Neural cell (in vitro differentiated cells): ENCODE measurements around the gene AOC2. TPM values are rescaled to one million over a fixed set of nuclear protein-coding genes. Genes with fewer than 3 reads are reported as not detected.

Source experiments
- H2AFZ ChIP-seq: fragments of 200-600, 300-800 bp; sonication (generic), shearing (Covaris generic); 2 replicates; pipeline ENCODE4 v1.6.0; 2014; ENCODE audit warnings: low read depth, mild to moderate bottlenecking, antibody characterized with exemption, low read length, moderate library complexity
- H3F3A ChIP-seq: fragments of 200-600 bp; shearing (Covaris generic); 2 replicates; pipeline ENCODE4 v1.6.1; 2016; ENCODE audit warnings: mild to moderate bottlenecking, moderate library complexity, mixed read lengths, antibody characterized with exemption, low read length; ENCODE audit not compliant: insufficient read depth, poor library complexity, severe bottlenecking
- H3K27ac ChIP-seq: fragments of 200-600, 300-800 bp; sonication (generic), shearing (Covaris generic); 2 replicates; pipeline ENCODE4 v1.5.1; 2014; ENCODE audit warnings: mild to moderate bottlenecking, low read length, moderate library complexity
- H3K27me3 ChIP-seq: fragments of 300-800, 200-600 bp; sonication (generic), shearing (Covaris generic); 2 replicates; pipeline ENCODE4 v1.6.0; 2014; ENCODE audit warnings: mild to moderate bottlenecking, low read depth, low read length, moderate library complexity; ENCODE audit not compliant: insufficient read depth
- H3K36me3 ChIP-seq: fragments of 300-800, 200-600 bp; sonication (generic), shearing (Covaris generic); 2 replicates; pipeline ENCODE4 v1.5.1; 2014; ENCODE audit warnings: mild to moderate bottlenecking, antibody characterized with exemption, low read length, moderate library complexity; ENCODE audit not compliant: insufficient read depth
- H3K4me2 ChIP-seq: fragments of 300-800, 200-600 bp; sonication (generic), shearing (Covaris generic); 2 replicates; pipeline ENCODE4 v1.6.0; 2014; ENCODE audit warnings: mild to moderate bottlenecking, low read length
- H3K4me3 ChIP-seq: fragments of 300-800, 200-600 bp; sonication (generic), shearing (Covaris generic); 2 replicates; pipeline ENCODE4 v1.5.1; 2014; ENCODE audit warnings: mild to moderate bottlenecking, low read length, moderate library complexity
- H3K79me2 ChIP-seq: fragments of 200-600 bp; shearing (Covaris generic); replicated peaks from 2 replicates; pipeline ENCODE4 v1.6.0; 2014; ENCODE audit warnings: mild to moderate bottlenecking, low read length, moderate library complexity; ENCODE audit not compliant: insufficient read depth
- H3K9ac ChIP-seq: fragments of 300-800, 200-600 bp; sonication (generic), shearing (Covaris generic); 2 replicates; pipeline ENCODE4 v1.6.1; 2016; ENCODE audit warnings: mild to moderate bottlenecking, low read length, mixed read lengths
- H3K9me2 ChIP-seq: fragments of 200-600 bp; shearing (Covaris generic); 2 replicates; pipeline ENCODE4 v1.6.1; 2016; ENCODE audit warnings: mild to moderate bottlenecking, low read length, mixed read lengths; ENCODE audit not compliant: insufficient read depth
- H3K9me3 ChIP-seq: fragments of 200-600, 300-800 bp; sonication (generic), shearing (Covaris generic); 2 replicates; pipeline ENCODE4 v1.6.1; 2016; ENCODE audit warnings: mild to moderate bottlenecking, mixed run types, low read length, moderate library complexity, mixed read lengths
- H4K20me1 ChIP-seq: fragments of 200-600 bp; shearing (Covaris generic); 2 replicates; pipeline ENCODE4 v1.6.1; 2016; ENCODE audit warnings: mild to moderate bottlenecking, mixed run types; ENCODE audit not compliant: insufficient read depth
- EP300 ChIP-seq: fragments of 450-650 bp; conservative IDR thresholded peaks from 2 replicates; pipeline ENCODE4 v1.6.1; 2014; ENCODE audit warnings: antibody characterized with exemption, mild to moderate bottlenecking, moderate library complexity; ENCODE audit not compliant: poor library complexity, severe bottlenecking
- EZH2 ChIP-seq: fragments of 200-600, 300-800 bp; shearing (Covaris generic), sonication (generic); IDR thresholded peaks from 2 replicates; pipeline ENCODE4 v1.6.1; 2014; ENCODE audit warnings: antibody characterized with exemption, low read length, borderline replicate concordance, mild to moderate bottlenecking; ENCODE audit not compliant: insufficient read depth, poor library complexity, severe bottlenecking
- MXI1 ChIP-seq: fragments of 450-650 bp; conservative IDR thresholded peaks from 2 replicates; pipeline ENCODE4 v1.6.1; 2014; ENCODE audit warnings: antibody characterized with exemption, mild to moderate bottlenecking; ENCODE audit not compliant: poor library complexity, severe bottlenecking
- POLR2AphosphoS5 ChIP-seq: IDR thresholded peaks from 2 replicates; pipeline ENCODE4 v1.6.1; 2012
- RAD21 ChIP-seq: fragments of 450-650 bp; conservative IDR thresholded peaks from 2 replicates; pipeline ENCODE4 v1.6.1; 2014; ENCODE audit warnings: antibody characterized with exemption, mild to moderate bottlenecking, moderate library complexity
- SMC3 ChIP-seq: fragments of 450-650 bp; conservative IDR thresholded peaks from 2 replicates; pipeline ENCODE4 v1.6.1; 2014; ENCODE audit warnings: antibody characterized with exemption, mild to moderate bottlenecking, moderate library complexity; ENCODE audit not compliant: poor library complexity
- TAF1 ChIP-seq: IDR thresholded peaks from 2 replicates; pipeline ENCODE4 v1.6.1; 2012; ENCODE audit warnings: low read depth
- polyA minus RNA-seq: library from RNA; depleted of rRNA, polyadenylated mRNA; stranded (reverse); fragments of >200 nt; gene quantifications from 2 replicates; pipeline ENCODE4 v1.2.3, GENCODE V29; 2014
- polyA plus RNA-seq: library from polyadenylated mRNA; depleted of rRNA; stranded (reverse); fragments of >200 nt; gene quantifications from 2 replicates; pipeline ENCODE4 v1.2.3, GENCODE V29; 2014
- TF ChIP-seq, protein P1 (sequence below): IDR thresholded peaks from 2 replicates; pipeline ENCODE4 v1.6.1; 2012; ENCODE audit warnings: borderline replicate concordance
- TF ChIP-seq, protein P2 (sequence below): fragments of 450-650 bp; IDR thresholded peaks from 2 replicates; pipeline ENCODE4 v1.5.1; 2014; ENCODE audit warnings: antibody characterized with exemption, mild to moderate bottlenecking, moderate library complexity; ENCODE audit not compliant: poor library complexity, severe bottlenecking

AOC2 gene
- 1.8 and 2.8 TPM in 2 replicates for polyA plus RNA-seq
- polyA minus RNA-seq = 1.2 and 2.0 TPM in 2 replicates

DNA sequence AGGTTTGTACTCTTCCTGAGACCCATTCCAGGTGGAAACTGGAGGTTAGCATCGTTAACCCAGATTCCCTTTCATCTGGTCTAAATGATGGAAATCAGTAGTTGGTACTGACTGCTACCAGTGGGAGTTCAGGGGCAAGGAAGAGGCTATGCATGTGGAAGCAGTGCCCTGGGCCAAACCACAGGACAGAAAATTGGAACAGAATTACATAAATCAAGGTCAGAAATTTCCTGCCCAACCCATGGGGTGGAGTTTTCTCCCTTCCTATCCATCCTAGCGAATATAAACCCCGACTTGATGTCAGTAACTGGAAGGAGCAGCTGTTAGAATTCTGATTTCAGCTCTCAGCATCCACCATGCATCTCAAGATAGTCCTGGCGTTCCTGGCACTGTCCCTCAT lies at the start of gene AOC2:
AOC2 (plus strand) TSS at position 310 of the 400 bp plus-strand sequence; CDS start at position 357, 47 bp downstream.
- Histone ChIP-seq H4K20me1 (no peaks in the 10 kb centered on the region), H3K79me2 (no peaks in the 10 kb centered on the region), H3K9me2 (no peaks in the 10 kb centered on the region), H3K4me3 (no peak within 1 kb of the TSS), H3K4me2 (no peak within 1 kb of the TSS), H3K9ac (no peak within 1 kb of the TSS), H3K27me3 (no peaks in the 10 kb centered on the region), H3K36me3 (no peaks in the 10 kb centered on the region), H3K27ac (no peak within 1 kb of the TSS), H3F3A (no peaks in the 10 kb centered on the region), H2AFZ (no peak within 1 kb of the TSS), H3K9me3 (no peaks in the 10 kb centered on the region)
- TF ChIP-seq MXI1 = no peak
- TF ChIP-seq RAD21 = no peak
- TF ChIP-seq TAF1 = no peak
- TF ChIP-seq POLR2AphosphoS5 = no peak
- no peak for TF ChIP-seq EP300

DNA sequence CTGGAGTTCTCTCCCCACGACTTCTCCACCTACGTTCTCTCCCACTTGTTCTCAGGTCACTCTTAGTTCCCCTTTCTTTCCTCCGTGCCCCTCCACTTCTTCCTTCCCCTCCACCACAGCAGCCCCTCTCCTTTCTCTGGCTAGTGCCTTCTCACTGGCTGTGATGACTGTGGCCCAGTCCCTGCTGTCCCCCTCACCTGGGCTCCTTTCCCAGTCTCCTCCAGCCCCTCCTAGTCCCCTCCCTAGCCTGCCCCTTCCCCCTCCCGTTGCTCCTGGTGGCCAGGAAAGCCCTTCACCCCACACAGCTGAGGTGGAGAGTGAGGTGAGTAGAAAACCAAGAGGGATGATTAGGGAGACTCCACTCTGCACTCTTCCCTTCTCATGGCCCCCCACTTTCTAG lies 49.3 kb upstream of the AOC2 start:
- Histone ChIP-seq H3F3A (no peaks in the 10 kb centered on the region), H3K9me2 (no peaks in the 10 kb centered on the region), H4K20me1 (no peaks in the 10 kb centered on the region), H3K4me2 (no peak overlapping the region), H3K9me3 (no peaks in the 10 kb centered on the region), H3K36me3 (no peaks in the 10 kb centered on the region), H3K9ac (no peak overlapping the region), H3K4me3 (no peak overlapping the region), H3K79me2 (peaks cover 14% of the 10 kb centered on the region), H3K27ac (no peak overlapping the region), H2AFZ (no peak overlapping the region), H3K27me3 (no peaks in the 10 kb centered on the region)
- TF ChIP-seq POLR2AphosphoS5 = no peak
- TF ChIP-seq SMC3 = no peak
- no peak for TF ChIP-seq EP300
- TF ChIP-seq EZH2 = no peak
- no peak for TF ChIP-seq RAD21
- TF ChIP-seq, protein P1, sequence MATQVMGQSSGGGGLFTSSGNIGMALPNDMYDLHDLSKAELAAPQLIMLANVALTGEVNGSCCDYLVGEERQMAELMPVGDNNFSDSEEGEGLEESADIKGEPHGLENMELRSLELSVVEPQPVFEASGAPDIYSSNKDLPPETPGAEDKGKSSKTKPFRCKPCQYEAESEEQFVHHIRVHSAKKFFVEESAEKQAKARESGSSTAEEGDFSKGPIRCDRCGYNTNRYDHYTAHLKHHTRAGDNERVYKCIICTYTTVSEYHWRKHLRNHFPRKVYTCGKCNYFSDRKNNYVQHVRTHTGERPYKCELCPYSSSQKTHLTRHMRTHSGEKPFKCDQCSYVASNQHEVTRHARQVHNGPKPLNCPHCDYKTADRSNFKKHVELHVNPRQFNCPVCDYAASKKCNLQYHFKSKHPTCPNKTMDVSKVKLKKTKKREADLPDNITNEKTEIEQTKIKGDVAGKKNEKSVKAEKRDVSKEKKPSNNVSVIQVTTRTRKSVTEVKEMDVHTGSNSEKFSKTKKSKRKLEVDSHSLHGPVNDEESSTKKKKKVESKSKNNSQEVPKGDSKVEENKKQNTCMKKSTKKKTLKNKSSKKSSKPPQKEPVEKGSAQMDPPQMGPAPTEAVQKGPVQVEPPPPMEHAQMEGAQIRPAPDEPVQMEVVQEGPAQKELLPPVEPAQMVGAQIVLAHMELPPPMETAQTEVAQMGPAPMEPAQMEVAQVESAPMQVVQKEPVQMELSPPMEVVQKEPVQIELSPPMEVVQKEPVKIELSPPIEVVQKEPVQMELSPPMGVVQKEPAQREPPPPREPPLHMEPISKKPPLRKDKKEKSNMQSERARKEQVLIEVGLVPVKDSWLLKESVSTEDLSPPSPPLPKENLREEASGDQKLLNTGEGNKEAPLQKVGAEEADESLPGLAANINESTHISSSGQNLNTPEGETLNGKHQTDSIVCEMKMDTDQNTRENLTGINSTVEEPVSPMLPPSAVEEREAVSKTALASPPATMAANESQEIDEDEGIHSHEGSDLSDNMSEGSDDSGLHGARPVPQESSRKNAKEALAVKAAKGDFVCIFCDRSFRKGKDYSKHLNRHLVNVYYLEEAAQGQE = no peak
- TF ChIP-seq, protein P2, sequence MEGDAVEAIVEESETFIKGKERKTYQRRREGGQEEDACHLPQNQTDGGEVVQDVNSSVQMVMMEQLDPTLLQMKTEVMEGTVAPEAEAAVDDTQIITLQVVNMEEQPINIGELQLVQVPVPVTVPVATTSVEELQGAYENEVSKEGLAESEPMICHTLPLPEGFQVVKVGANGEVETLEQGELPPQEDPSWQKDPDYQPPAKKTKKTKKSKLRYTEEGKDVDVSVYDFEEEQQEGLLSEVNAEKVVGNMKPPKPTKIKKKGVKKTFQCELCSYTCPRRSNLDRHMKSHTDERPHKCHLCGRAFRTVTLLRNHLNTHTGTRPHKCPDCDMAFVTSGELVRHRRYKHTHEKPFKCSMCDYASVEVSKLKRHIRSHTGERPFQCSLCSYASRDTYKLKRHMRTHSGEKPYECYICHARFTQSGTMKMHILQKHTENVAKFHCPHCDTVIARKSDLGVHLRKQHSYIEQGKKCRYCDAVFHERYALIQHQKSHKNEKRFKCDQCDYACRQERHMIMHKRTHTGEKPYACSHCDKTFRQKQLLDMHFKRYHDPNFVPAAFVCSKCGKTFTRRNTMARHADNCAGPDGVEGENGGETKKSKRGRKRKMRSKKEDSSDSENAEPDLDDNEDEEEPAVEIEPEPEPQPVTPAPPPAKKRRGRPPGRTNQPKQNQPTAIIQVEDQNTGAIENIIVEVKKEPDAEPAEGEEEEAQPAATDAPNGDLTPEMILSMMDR = no peak
- TF ChIP-seq TAF1 = no peak
- TF ChIP-seq MXI1 = no peak
